Measurements from ENCODE around the gene CNTNAP5.

- TF ChIP-seq CTCF (IDR thresholded peaks at IDR 0.05; ENCODE audit: extremely low read depth in 1 of 2, insufficient read depth in 1 of 2, low read depth in 1 of 2, low read length in 2 of 2): no peak
- no peak for TF ChIP-seq POLR2AphosphoS5 (IDR thresholded peaks at IDR 0.05; ENCODE audit: insufficient read depth, low read depth, low read length)
- no peak for TF ChIP-seq MYC (IDR thresholded peaks at IDR 0.05; ENCODE audit: low read depth, low read length)
- TF ChIP-seq EZH2 (IDR thresholded peaks at IDR 0.05; ENCODE audit: borderline replicate concordance, low read depth, low read length, severe bottlenecking): no peak
- no peak for TF ChIP-seq POLR2A (IDR thresholded peaks at IDR 0.05; ENCODE audit: low read depth, low read length)
- no peak for TF ChIP-seq MAX (IDR thresholded peaks at IDR 0.05; ENCODE audit: insufficient read depth, insufficient read length)
- no peak for TF ChIP-seq JUN (IDR thresholded peaks at IDR 0.05; ENCODE audit: borderline replicate concordance, insufficient read depth, insufficient read length, low read depth)
Observed at GRCh38 chr2:124159166-124159565, 134.1 kb downstream of the CNTNAP5 start.

All from endothelial cell of umbilical vein (primary cell).